CD14-positive monocyte (primary cell): ENCODE measurements around the gene LINS1. TPM values are rescaled to one million over a fixed set of nuclear protein-coding genes. Genes with fewer than 3 reads are reported as not detected.

Experiments
- DNase-seq, 3 donors: peaks; one replicate each; pipeline ENCODE4 v3.0.0-alpha.2; 2011 to 2022
- H2AFZ ChIP-seq: 2 replicates; pipeline ENCODE4 v1.6.0; 2012; ENCODE audit warnings: mild to moderate bottlenecking, low read depth, low read length, inconsistent platforms; ENCODE audit not compliant: insufficient read depth, poor library complexity, severe bottlenecking
- H3K27ac ChIP-seq, 2 donors: 1 replicate in 1 of 2; 2 replicates in 1 of 2; pipeline ENCODE4 v1.5.1; 2012 to 2013; ENCODE audit warnings: low read length in 2 of 2, control low read depth in 1 of 2, inconsistent platforms in 1 of 2, low read depth in 1 of 2, mild to moderate bottlenecking in 1 of 2
- H3K27me3 ChIP-seq, 2 donors: one replicate each; pipeline versions ENCODE4 v1.6.0 to v1.6.1; 2011 to 2013; ENCODE audit warnings: low read length in 2 of 2; ENCODE audit not compliant: control insufficient read depth in 2 of 2, insufficient read depth in 2 of 2
- H3K36me3 ChIP-seq, 2 donors: replicated peaks in 1 of 2; 1 replicate in 1 of 2; 2 replicates in 1 of 2; pipeline versions ENCODE4 v1.5.1 to v1.6.1; 2012 to 2013; ENCODE audit warnings: low read length in 2 of 2, control low read depth in 1 of 2, inconsistent platforms in 1 of 2, mild to moderate bottlenecking in 1 of 2; ENCODE audit not compliant: insufficient read depth in 2 of 2, control insufficient read depth in 1 of 2
- H3K4me1 ChIP-seq, 2 donors: 1 replicate in 1 of 2; 2 replicates in 1 of 2; pipeline versions ENCODE4 v1.5.1 to v1.6.1; 2012 to 2013; ENCODE audit warnings: low read length in 2 of 2, control low read depth in 1 of 2, inconsistent platforms in 1 of 2, mild to moderate bottlenecking in 1 of 2, moderate library complexity in 1 of 2; ENCODE audit not compliant: insufficient read depth in 2 of 2, control insufficient read depth in 1 of 2
- H3K4me2 ChIP-seq: replicated peaks from 2 replicates; pipeline ENCODE3; 2012; ENCODE audit warnings: low read length, moderate library complexity, mild to moderate bottlenecking; ENCODE audit not compliant: poor library complexity, severe bottlenecking; ENCODE audit errors: extremely low read depth
- H3K4me3 ChIP-seq, 3 experiments: fragments of 200-600 bp in 1 of 3; sonication (generic) in 1 of 3; replicated peaks in 1 of 3; 1 replicate in 2 of 3; 2 replicates in 1 of 3; pipeline ENCODE4 v1.5.1; 2011 to 2013; ENCODE audit warnings: low read length in 3 of 3, mild to moderate bottlenecking in 3 of 3, control low read depth in 2 of 3, low read depth in 2 of 3, inconsistent platforms in 1 of 3, moderate library complexity in 1 of 3
- H3K79me2 ChIP-seq: 2 replicates; pipeline ENCODE4 v1.6.0; 2012; ENCODE audit warnings: mild to moderate bottlenecking, control low read depth, inconsistent platforms, low read length, moderate library complexity; ENCODE audit not compliant: insufficient read depth
- H3K9ac ChIP-seq: 2 replicates; pipeline ENCODE4 v1.6.0; 2017; ENCODE audit warnings: low read length, mild to moderate bottlenecking; ENCODE audit not compliant: insufficient read depth, poor library complexity, severe bottlenecking
- H3K9me3 ChIP-seq, 2 donors: replicated peaks in 1 of 2; 1 replicate in 1 of 2; 2 replicates in 1 of 2; pipeline versions ENCODE4 v1.5.1 to v1.6.1; 2012 to 2013; ENCODE audit warnings: low read length in 2 of 2, control low read depth in 1 of 2; ENCODE audit not compliant: control insufficient read depth in 1 of 2, insufficient read depth in 1 of 2
- H4K20me1 ChIP-seq: 2 replicates; pipeline ENCODE4 v1.6.0; 2012; ENCODE audit warnings: mild to moderate bottlenecking, low read length, control low read depth, moderate library complexity; ENCODE audit not compliant: insufficient read depth
- H3K27ac Mint-ChIP-seq, 7 donors: one replicate each; pipeline ENCODE4 v1.8.0; 2020; ENCODE audit warnings: mild to moderate bottlenecking in 7 of 7, mixed read lengths in 7 of 7, moderate library complexity in 6 of 7, inconsistent platforms in 2 of 7
- H3K27me3 Mint-ChIP-seq, 3 donors: one replicate each; pipeline ENCODE4 v1.8.0; 2021 to 2022; ENCODE audit warnings: low read depth in 3 of 3, mild to moderate bottlenecking in 3 of 3, mixed read lengths in 3 of 3, moderate library complexity in 3 of 3, inconsistent platforms in 1 of 3
- H3K36me3 Mint-ChIP-seq, 2 donors: one replicate each; pipeline ENCODE4 v1.8.0; 2020; ENCODE audit warnings: mixed read lengths in 2 of 2, inconsistent platforms in 1 of 2, mild to moderate bottlenecking in 1 of 2
- H3K4me1 Mint-ChIP-seq: one replicate; pipeline ENCODE4 v1.8.0; 2020; ENCODE audit warnings: mild to moderate bottlenecking, mixed read lengths
- H3K4me3 Mint-ChIP-seq, 2 donors: one replicate each; pipeline ENCODE4 v1.8.0; 2020; ENCODE audit warnings: mild to moderate bottlenecking in 2 of 2, mixed read lengths in 2 of 2, moderate library complexity in 1 of 2
- H3K9me3 Mint-ChIP-seq, 7 donors: one replicate each; pipeline ENCODE4 v1.8.0; 2020 to 2022; ENCODE audit warnings: mixed read lengths in 7 of 7, mild to moderate bottlenecking in 6 of 7, moderate library complexity in 6 of 7, inconsistent platforms in 2 of 7
- WGBS: methylation state at CpG from one replicate; pipeline ENCODE4 v1.1.5; 2013; ENCODE audit warnings: missing lambda C conversion rate; ENCODE audit not compliant: insufficient coverage; 5-methylcytosine and 5-hydroxymethylcytosine counted together
- intact Hi-C, 2 donors: fragments of 100-400 bp; cut with micrococcal nuclease; formaldehyde crosslinking; loops; one replicate each; pipeline versions ENCODE4 v1.15.0 to v1.15.1; 2023
- polyA plus RNA-seq, 3 donors: library from polyadenylated mRNA; depleted of rRNA in 1 of 3; unstranded in 2 of 3; stranded (reverse) in 1 of 3; fragments of 300-500 nt in 2 of 3; fragments of >200 nt in 1 of 3; fragmentation: Illumina TruSeq in 2 of 3; gene quantifications; 1 replicate in 2 of 3; 2 replicates in 1 of 3; pipeline ENCODE4 v1.2.3, GENCODE V29; 2012 to 2021
- TF ChIP-seq, protein P1 (sequence below): fragments of 200-600 bp; IDR thresholded peaks from one replicate; pipeline ENCODE4 v1.8.0; 2022; ENCODE audit warnings: antibody characterized with exemption, mild to moderate bottlenecking

The LINS1 gene
- polyA plus RNA-seq, 3 donors = 4.2 to 8.8 (median 7.6) TPM

DNA sequence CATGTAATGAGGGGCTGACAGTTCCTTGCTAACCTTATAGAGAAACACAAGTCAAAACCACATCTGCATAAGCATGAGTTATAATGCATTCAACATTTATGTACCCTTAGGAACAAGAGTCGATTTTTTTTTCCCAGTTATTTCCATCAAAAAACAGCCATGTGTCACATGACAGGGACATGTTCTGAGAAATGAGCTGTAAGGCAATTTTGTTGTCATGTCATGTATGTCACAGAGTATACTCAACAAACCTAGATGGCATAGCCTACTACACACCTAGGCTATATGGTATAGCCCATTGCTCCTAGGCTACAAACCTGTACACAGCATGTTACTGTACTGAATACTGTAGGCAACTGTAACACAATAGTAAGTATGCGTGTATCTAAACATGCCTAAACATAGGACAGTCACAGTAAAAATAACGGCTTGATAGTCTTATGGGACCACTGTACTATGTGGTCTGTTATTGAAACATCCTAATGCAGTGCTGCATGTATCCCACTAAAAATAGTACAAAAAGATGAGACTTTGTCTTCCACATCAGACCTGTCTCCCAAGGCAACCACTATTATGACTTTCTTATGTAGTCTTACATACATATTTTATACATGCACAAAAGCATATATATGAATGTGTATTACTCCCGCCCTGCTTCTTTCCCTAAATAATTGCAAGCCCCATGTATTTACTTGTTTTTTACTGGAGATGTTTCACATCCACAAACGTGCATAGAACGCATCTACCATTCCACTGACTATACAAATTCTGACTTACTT, 34.9 kb downstream of the LINS1 start:
- TF ChIP-seq, protein P1, sequence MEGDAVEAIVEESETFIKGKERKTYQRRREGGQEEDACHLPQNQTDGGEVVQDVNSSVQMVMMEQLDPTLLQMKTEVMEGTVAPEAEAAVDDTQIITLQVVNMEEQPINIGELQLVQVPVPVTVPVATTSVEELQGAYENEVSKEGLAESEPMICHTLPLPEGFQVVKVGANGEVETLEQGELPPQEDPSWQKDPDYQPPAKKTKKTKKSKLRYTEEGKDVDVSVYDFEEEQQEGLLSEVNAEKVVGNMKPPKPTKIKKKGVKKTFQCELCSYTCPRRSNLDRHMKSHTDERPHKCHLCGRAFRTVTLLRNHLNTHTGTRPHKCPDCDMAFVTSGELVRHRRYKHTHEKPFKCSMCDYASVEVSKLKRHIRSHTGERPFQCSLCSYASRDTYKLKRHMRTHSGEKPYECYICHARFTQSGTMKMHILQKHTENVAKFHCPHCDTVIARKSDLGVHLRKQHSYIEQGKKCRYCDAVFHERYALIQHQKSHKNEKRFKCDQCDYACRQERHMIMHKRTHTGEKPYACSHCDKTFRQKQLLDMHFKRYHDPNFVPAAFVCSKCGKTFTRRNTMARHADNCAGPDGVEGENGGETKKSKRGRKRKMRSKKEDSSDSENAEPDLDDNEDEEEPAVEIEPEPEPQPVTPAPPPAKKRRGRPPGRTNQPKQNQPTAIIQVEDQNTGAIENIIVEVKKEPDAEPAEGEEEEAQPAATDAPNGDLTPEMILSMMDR = no peak
- intact Hi-C loops = no loop called here
- no peak overlapping the region for H3K4me3 ChIP-seq
- no peaks in the 10 kb centered on the region for H4K20me1 ChIP-seq
- no peaks in the 10 kb centered on the region for H3K9me3 ChIP-seq
- WGBS = 100% methylated on average over 2 of the region's 6 CpGs
- no peak overlapping the region for H3K27ac Mint-ChIP-seq
- H3K9ac ChIP-seq = no peak overlapping the region
- no peaks in the 10 kb centered on the region for H3K79me2 ChIP-seq
- no peaks in the 10 kb centered on the region for H3K27me3 Mint-ChIP-seq
- peaks cover 7 to 18% of the 10 kb centered on the region in 2 donors for H3K4me1 ChIP-seq
- no peak overlapping the region for H3K4me3 Mint-ChIP-seq
- no peak overlapping the region for H3K4me2 ChIP-seq
- H3K27me3 ChIP-seq = no peaks in the 10 kb centered on the region
- no peaks in the 10 kb centered on the region for H3K9me3 Mint-ChIP-seq
- no peak overlapping the region for H3K27ac ChIP-seq
- H3K4me1 Mint-ChIP-seq = peaks cover 13% of the 10 kb centered on the region
- H3K36me3 Mint-ChIP-seq = peaks cover 35 to 38% of the 10 kb centered on the region in 2 donors
- H3K36me3 ChIP-seq = peaks cover 9 to 38% of the 10 kb centered on the region in 2 donors
- no peak for DNase-seq
- no peak overlapping the region for H2AFZ ChIP-seq

- 83% methylated on average over 2 of the region's 3 CpGs for WGBS
- H4K20me1 ChIP-seq = no peaks in the 10 kb centered on the region
- peak overlapping the region in 1 of 7 donors; percentile 76 for H3K27ac Mint-ChIP-seq
- no peak overlapping the region for H3K4me3 ChIP-seq
- no peaks in the 10 kb centered on the region for H3K27me3 Mint-ChIP-seq
- H3K9me3 ChIP-seq = no peaks in the 10 kb centered on the region
- H3K36me3 Mint-ChIP-seq = peaks cover 23 to 28% of the 10 kb centered on the region in 2 donors
- no peaks in the 10 kb centered on the region for H3K9me3 Mint-ChIP-seq
- H3K4me2 ChIP-seq = no peak overlapping the region
- peaks cover 9 to 23% of the 10 kb centered on the region in 2 donors for H3K36me3 ChIP-seq
- no peak overlapping the region for H2AFZ ChIP-seq
- peak overlapping the region in 1 of 2 donors; percentile 7 for H3K27ac ChIP-seq
- DNase-seq = no peak
- H3K4me1 ChIP-seq = peaks cover 14 to 24% of the 10 kb centered on the region in 2 donors
- intact Hi-C loops = no loop called here
- H3K79me2 ChIP-seq = no peaks in the 10 kb centered on the region
- TF ChIP-seq, protein P1 = no peak
- no peak overlapping the region for H3K9ac ChIP-seq
- H3K4me1 Mint-ChIP-seq = peaks cover 17% of the 10 kb centered on the region
- H3K4me3 Mint-ChIP-seq = no peak overlapping the region
- H3K27me3 ChIP-seq = no peaks in the 10 kb centered on the region
Observed at GRCh38 chr15:100565591-100565990, 36.4 kb downstream of the LINS1 start.
